NCI-H1694 treated with DMSO at 0.1 percent for 48 hours (cell line): ENCODE results near the gene PTPRU.

Experiments used
- DNase-seq: peaks from one replicate; lab custom pipeline; 2025; lab: John Stamatoyannopoulos, UW

PTPRU gene

DNA sequence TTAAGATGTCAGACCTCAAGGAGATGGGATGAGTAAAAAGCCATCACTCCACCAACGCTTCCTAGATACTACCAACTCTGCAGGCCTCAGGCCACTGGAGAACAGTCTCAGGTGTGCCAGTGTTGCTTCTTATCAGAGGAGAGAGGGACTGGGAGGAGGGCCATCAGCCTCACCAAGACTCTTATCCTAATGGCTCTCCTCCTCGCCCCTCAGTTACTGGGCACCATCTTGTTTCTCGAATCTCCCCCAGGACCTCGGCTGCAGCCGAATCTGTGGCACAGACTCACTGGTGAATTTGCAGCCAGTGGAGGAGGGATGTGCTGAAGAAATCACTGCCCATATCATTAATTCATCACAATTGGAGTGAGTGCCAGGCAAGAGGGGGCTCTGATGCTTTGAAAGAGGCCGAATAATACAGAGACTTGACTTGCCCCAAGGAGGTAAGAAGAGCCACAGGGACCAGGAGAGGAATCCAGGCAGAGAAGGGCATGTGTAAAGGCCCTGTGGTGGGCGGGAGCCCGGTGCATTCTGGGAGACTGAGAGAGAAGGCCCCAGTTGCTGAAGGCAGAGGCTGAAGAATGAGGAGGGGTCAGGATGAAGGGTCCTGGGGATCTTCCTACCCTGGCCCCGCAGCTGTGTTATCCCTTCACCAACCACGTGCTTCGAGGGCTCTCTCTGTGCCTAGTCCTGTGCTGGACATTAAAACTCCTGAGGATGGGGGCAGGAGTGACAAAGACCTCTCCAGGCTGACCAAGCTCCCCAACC, 129.8 kb downstream of the PTPRU start:
- DNase-seq: no peak

- DNase-seq: no peak
These were observed 132.9 kb downstream of the PTPRU start for GRCh38 chr1:29368936-29369932.

GRCh38 chr1:29370067-29370466, 133.7 kb downstream of the PTPRU start:
- DNase-seq: no peak

DNA sequence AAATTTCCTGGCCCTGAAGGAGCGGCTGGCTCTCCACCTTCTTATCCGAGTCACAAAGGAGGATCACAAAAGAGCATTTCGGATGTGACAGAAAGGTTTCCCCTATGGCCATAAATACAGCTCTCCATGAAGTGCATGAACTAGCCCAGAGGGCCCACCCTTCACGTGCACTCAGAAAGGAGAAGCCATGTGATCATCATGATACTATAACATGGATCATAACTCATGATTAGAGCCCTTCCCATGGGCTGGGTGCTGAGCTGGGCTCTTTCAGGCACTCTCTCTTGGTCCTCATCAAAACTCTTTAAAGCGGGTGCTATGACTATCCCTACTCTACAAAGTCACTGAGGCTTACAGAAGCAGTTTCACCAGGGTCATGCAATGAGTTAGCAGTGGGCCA, 135.0 kb downstream of the PTPRU start:
- no peak for DNase-seq

- no peak for DNase-seq
These were observed 135.8 kb downstream of the PTPRU start for GRCh38 chr1:29372108-29372507.
